ENCODE results near the gene SHC1.

The SHC1 gene

DNA sequence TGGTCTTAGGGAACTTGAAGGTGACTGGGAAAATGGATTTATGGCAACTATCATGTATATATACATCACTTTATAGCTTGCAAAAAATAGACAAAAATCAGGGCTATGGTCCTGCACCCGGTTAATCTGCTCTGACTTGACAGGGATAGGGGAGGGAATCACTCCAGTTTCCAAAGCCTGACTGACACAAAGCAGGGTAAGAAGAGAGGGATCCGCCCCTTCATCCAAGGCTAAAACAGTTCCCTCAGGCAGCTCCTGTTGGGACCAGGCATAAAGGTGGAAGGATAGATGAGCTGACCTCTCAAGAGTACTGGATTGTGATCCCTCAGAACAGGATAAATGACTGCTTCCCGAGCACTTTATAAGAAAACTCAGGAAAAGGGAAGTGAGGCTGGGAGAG, 16.0 kb downstream of the SHC1 start:
- no peak for TF ChIP-seq CTCF (conservative IDR thresholded peaks at IDR 0.05; ENCODE audit: control insufficient read depth, insufficient read depth, low read depth, low read length)
- H3K4me3 ChIP-seq (ENCODE audit: control insufficient read depth, low read depth, low read length): no peak overlapping the region
- no peak for DNase-seq (ENCODE audit: low read depth)

DNA sequence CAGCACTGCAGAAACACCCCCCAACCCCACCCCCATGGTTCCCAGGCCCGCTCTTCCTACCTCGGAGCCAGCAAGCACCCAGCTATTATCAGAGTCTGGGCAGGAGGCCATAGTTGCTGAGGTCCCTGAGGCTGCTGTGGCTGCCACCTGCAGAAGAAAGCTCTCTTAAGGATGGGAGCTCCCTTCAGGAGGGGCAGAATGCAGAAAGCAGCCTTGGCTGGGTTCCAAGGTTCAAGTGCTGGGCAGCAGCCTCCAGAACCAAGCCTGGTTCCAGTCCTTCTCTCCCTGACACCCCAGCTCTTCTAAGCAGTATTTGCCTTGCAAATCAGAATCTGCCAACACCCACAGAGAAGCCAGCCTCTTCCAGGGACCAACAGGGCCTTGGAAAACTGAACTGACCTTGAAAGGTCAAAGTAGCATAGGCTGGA, 16.9 kb downstream of the SHC1 start:
- no peak for DNase-seq (ENCODE audit: low read depth)
- no peak for TF ChIP-seq CTCF (conservative IDR thresholded peaks at IDR 0.05; ENCODE audit: control insufficient read depth, insufficient read depth, low read depth, low read length)
- no peak overlapping the region for H3K4me3 ChIP-seq (ENCODE audit: control insufficient read depth, low read depth, low read length)

DNA sequence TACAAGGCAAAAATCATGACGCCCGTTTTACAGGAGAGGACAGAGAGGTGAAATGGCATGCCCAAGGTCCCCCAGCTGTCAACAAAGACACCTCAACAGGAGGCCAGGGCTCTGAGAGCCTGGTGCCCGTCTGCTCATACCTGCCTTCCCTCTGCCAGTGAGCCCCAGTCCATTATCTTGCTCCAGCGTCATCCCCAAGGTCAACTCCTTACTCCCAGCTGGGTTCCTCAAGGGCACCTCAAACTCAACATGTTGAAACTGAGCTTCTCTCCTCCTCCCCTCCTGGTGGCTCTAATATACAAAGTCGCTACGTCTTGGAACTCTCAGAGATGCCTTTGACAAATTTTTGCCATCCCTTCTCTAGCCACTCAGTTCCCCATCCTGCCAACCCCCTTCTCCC, 17.9 kb downstream of the SHC1 start:
- TF ChIP-seq CTCF (conservative IDR thresholded peaks at IDR 0.05; ENCODE audit: control insufficient read depth, insufficient read depth, low read depth, low read length): no peak
- H3K4me3 ChIP-seq (ENCODE audit: control insufficient read depth, low read depth, low read length): no peak overlapping the region
- DNase-seq (ENCODE audit: low read depth): no peak

DNA sequence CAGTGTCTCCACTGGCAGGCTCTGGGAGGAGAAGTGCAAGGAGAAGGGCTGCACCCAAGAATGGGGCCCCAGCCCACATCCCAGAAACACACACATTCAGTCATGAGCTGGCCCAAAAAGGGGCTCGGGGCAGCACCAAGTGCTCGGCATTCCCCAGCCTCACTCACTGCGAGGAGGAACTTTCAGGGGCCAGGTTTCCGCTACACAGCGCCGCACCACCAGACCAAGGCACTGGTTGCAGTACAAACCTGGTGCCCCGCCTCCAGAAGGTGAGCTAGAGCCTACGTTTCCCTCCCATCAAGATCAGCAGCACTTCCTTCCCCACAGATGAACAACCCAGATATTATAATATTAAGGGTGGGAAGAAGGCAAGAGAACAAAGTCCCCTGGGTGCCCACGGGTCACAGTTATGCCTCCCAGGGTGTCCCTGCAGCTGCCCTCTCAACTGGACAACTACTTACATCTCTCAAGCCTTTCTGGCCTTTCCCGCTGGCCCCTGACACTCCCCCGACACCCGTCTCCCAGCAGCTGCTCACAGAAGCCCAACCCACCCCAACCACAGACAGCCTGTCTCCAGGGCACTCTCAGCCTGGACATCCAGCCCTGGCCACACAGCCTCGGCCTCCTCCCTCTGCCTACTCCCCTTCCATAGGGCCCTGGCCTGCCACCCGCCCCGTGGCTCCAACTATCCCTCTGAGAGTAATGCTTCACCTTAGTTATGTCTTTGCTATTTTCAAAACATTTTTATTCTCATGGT, 18.5 kb downstream of the SHC1 start:
- no peak for DNase-seq (ENCODE audit: low read depth)
- no peak overlapping the region for H3K4me3 ChIP-seq (ENCODE audit: control insufficient read depth, low read depth, low read length)
- TF ChIP-seq CTCF (conservative IDR thresholded peaks at IDR 0.05; ENCODE audit: control insufficient read depth, insufficient read depth, low read depth, low read length): no peak

- no peak overlapping the region for H3K4me3 ChIP-seq (ENCODE audit: control insufficient read depth, low read depth, low read length)
- no peak for DNase-seq (ENCODE audit: low read depth)
- TF ChIP-seq CTCF (conservative IDR thresholded peaks at IDR 0.05; ENCODE audit: control insufficient read depth, insufficient read depth, low read depth, low read length): no peak
Observed at GRCh38 chr1:154948079-154948478, 22.5 kb downstream of the SHC1 start.

GRCh38 chr1:154945962-154946850, 24.3 kb downstream of the SHC1 start:
- DNase-seq (ENCODE audit: low read depth): no peak
- H3K4me3 ChIP-seq (ENCODE audit: control insufficient read depth, low read depth, low read length): no peak overlapping the region
- TF ChIP-seq CTCF (conservative IDR thresholded peaks at IDR 0.05; ENCODE audit: control insufficient read depth, insufficient read depth, low read depth, low read length): no peak

All from fibroblast of mammary gland (primary cell).